Mucosa of stomach (tissue), 1 donor: ENCODE measurements around the gene VASH1.

Experiments used
- H3K27me3 ChIP-seq: one replicate; pipeline ENCODE4 v1.7.0; 2013; ENCODE audit warnings: mild to moderate bottlenecking, low read length; ENCODE audit not compliant: control insufficient read depth, insufficient read depth
- H3K36me3 ChIP-seq: one replicate; pipeline ENCODE4 v1.7.0; 2013; ENCODE audit warnings: low read length; ENCODE audit not compliant: control insufficient read depth, insufficient read depth
- H3K4me1 ChIP-seq: one replicate; pipeline ENCODE4 v1.7.0; 2013; ENCODE audit warnings: mild to moderate bottlenecking, low read length; ENCODE audit not compliant: control insufficient read depth, insufficient read depth
- H3K4me3 ChIP-seq: one replicate; pipeline ENCODE4 v1.7.0; 2013; ENCODE audit warnings: low read length
- H3K9ac ChIP-seq: one replicate; pipeline ENCODE4 v1.7.0; 2013; ENCODE audit warnings: mild to moderate bottlenecking, low read length, moderate library complexity
- H3K9me3 ChIP-seq: one replicate; pipeline ENCODE4 v1.7.0; 2013; ENCODE audit warnings: mild to moderate bottlenecking, low read length, moderate library complexity; ENCODE audit not compliant: control insufficient read depth
- donor health status: Pancreatic carcinoma.

VASH1 gene

DNA sequence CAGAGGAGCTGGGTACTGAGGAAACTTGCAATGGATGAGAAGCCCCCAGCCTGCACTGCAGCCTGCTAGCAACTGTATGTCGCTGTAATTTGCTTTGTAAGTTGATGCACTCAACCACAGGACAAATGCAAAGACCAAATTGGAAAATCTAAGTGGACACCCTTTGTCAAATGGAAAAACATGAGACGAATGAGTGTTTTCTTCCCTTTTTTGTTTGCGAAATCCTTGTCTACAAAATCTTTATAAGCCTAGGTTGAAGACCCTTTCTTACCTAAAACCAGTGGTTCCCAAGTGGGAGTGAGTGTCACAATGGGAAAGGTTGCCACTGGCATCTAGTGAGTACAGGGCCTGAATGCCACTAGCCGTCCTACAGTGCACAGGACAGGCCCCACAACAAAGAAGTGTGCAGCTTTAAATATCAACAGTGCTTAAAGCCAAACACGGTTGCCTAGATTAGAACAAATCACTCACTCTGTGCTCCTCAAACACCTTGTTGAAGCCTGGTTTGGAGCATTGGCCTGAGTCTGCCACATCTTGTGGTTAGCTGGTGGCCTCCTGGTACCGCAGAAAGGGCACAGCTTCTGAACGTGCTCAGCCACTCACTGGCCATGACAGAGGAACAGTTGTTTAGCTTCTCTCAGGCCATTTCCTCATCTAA, 7.6 kb upstream of the VASH1 start:
- Histone ChIP-seq H3K9me3 (no peaks in the 10 kb centered on the region), H3K36me3 (no peaks in the 10 kb centered on the region), H3K4me3 (no peak overlapping the region), H3K27me3 (no peaks in the 10 kb centered on the region), H3K9ac (no peak overlapping the region), H3K4me1 (no peaks in the 10 kb centered on the region)

DNA sequence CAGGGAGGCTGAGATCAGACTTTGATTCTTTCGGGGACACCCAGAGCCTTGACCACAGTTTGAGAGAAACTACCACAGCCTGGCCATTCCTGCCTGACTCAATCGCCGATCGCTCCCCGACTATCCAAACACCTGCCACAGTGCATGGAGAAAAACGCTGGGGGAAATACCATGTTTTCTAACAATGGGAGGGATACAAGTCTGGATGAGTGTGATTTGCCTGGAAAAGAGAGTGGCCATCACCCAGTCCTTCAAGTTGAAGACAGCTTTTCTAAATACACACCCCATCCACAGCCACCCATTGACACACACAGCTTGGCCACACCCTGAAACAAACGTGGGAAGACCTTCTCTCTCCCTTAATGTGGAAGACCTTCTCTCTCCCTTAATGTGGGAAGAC, 6.7 kb upstream of the VASH1 start:
- Histone ChIP-seq H3K27me3 (peaks cover 2% of the 10 kb centered on the region), H3K9ac (no peak overlapping the region)

DNA sequence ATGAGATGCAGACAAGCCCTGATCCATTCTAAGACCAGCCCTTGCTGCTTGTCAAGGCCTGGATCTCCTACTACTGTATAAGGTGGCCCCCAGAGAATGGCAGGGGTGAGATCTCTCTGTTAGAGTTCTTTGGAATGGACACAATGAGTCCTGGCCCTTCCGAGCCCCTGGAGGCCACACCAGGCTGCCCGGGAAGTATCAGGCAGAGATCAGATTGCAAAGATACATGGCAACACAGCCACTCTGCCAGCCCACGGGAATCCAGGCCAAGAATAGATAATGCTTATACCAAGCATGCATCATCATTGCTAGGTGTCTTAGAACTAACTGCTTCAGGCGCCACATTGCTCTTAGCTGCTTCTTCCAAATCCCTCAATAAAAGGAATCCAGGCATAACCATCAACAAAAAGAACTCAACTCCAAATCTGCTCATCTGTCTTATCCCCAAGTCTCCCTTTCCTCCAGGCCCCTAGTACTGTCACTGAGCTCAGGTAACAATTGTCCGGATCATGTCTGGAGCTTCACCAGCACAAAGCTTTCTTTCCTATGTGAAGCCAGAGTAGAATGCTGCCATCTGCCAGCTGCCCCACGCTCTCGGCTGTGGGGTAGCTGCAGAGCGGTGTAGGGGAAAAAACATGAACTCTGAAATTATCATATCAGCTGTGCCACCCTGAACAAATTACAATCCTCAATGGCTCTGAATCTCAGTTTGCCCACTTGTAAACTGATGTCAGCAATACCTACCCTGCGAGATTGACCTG, 5.5 kb upstream of the VASH1 start:
- Histone ChIP-seq H3K4me3 (no peak overlapping the region), H3K9me3 (no peaks in the 10 kb centered on the region), H3K27me3 (peaks cover 14% of the 10 kb centered on the region), H3K9ac (no peak overlapping the region), H3K36me3 (no peaks in the 10 kb centered on the region), H3K4me1 (peaks cover 4% of the 10 kb centered on the region)

More for the DNA sequence above, 6.7 kb upstream of the VASH1 start:
- Histone ChIP-seq H3K9me3 (no peaks in the 10 kb centered on the region), H3K36me3 (no peaks in the 10 kb centered on the region), H3K4me3 (no peak overlapping the region), H3K4me1 (no peaks in the 10 kb centered on the region)

DNA sequence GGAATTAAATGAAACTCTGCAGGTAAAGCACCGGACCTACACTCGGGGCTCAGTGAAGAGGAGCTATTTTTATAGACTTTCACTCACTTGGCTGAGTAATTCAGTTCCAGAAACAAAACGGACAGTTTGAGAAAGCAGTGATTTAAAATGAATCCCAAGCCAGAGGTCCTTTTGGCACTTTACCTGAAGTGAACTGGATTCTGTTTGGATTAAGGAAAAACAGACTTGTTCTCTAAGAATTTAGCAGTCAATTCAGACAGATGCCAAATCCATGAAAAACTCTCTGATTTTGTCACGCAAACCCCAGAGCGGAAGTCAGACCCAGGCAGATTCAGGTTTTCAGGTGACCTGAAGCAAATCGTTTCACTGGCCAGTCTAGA, 4.9 kb upstream of the VASH1 start:
- Histone ChIP-seq H3K9me3 (no peaks in the 10 kb centered on the region), H3K4me1 (peaks cover 8% of the 10 kb centered on the region), H3K36me3 (no peaks in the 10 kb centered on the region), H3K27me3 (peaks cover 18% of the 10 kb centered on the region), H3K4me3 (no peak overlapping the region), H3K9ac (no peak overlapping the region)

DNA sequence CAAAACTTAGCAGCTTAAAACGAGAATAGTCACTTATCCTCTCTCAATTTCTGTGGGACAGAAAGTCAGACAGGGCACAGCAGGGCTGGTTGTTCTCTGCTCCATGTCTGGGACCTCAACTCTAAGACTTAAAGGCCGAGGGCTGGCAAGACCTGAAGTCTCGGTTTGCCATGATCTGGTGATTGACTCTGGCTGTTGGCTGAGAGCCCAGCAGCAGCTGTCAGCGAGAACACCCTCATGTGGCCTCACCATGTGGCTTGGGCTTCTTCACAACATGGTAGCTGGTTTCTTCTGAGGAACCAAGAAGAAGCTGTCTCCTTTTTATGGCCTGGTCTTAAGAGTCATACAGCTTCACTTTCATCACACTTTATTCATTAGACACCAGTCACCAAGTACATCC, 1.7 kb upstream of the VASH1 start:
- no peak overlapping the region for H3K9ac ChIP-seq
- H3K27me3 ChIP-seq: peaks cover 21% of the 10 kb centered on the region
- H3K4me1 ChIP-seq: peaks cover 15% of the 10 kb centered on the region
- no peak overlapping the region for H3K4me3 ChIP-seq
- no peaks in the 10 kb centered on the region for H3K36me3 ChIP-seq
- no peaks in the 10 kb centered on the region for H3K9me3 ChIP-seq

DNA sequence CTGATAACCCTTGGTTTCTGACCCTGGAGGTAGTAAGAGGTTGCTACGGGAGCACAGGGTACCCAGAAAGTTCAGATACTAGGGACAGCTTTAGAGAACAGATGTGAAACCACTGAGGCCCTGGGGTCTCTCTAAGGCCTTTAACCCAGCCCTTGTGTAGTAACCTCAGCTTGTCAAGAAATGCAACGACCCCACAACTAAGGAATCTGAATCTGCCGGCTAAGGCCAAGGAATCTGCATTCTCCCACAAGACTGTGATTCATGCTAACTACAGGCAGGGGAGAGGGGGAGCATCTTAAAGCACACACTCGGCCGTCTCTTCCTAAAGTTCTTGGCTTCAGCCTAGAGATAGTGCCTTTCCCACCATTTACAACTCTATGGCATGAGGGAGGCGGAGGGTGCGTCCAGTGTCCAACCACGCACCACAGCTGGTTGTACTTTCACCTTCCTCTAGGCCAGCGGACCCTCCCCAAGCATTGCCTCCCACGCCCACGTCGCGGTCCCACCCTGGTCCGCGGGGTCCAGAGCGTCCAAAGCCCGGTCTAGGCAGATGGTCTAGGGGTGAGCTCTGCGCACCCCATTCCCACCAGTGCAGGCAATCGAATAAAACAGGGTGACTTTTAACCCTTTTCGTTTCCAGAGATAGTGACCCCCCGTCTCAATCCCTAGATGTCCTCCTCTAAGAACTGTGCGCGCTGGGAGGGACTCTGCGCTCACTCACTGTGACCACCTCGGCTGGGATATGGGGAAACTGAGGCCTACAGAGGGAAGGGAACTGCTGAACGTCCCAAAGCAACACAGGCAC, 735 bp upstream of the VASH1 start:
- peak overlapping the region; percentile 57 for H3K9ac ChIP-seq

DNA sequence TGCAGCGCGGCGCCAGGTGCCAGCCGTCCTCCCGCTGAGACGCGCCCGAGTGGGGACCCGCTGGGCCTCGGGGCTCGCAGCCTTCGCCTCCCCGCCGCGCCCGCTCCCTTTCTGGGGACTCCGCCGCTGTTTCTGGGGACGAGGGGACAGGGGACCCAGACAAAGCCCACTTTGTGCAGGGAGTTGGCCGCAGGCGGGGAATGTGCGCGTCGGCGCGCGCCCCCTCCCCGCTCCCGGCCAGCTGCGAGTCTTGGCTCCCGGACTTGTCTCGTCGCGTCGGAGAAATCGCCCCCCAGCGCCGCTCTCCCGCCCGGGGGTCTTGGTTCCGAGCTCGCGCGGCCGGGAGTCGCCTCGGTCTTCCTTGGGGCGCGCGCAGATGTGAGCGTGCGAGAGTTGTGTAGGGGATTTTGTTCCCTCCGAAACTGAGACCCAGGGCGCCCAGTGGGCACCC, 717 bp downstream of the VASH1 start:
- peak overlapping the region; percentile 50 for H3K9ac ChIP-seq
- no peaks in the 10 kb centered on the region for H3K9me3 ChIP-seq
- peaks cover 21% of the 10 kb centered on the region for H3K27me3 ChIP-seq
- H3K36me3 ChIP-seq: no peaks in the 10 kb centered on the region
- peaks cover 15% of the 10 kb centered on the region for H3K4me1 ChIP-seq
- H3K4me3 ChIP-seq: peak overlapping the region; percentile 31

More for the DNA sequence above, 735 bp upstream of the VASH1 start:
- H3K9me3 ChIP-seq: no peaks in the 10 kb centered on the region
- peak overlapping the region; percentile 39 for H3K4me3 ChIP-seq
- peaks cover 15% of the 10 kb centered on the region for H3K4me1 ChIP-seq
- H3K27me3 ChIP-seq: peaks cover 21% of the 10 kb centered on the region
- H3K36me3 ChIP-seq: no peaks in the 10 kb centered on the region

DNA sequence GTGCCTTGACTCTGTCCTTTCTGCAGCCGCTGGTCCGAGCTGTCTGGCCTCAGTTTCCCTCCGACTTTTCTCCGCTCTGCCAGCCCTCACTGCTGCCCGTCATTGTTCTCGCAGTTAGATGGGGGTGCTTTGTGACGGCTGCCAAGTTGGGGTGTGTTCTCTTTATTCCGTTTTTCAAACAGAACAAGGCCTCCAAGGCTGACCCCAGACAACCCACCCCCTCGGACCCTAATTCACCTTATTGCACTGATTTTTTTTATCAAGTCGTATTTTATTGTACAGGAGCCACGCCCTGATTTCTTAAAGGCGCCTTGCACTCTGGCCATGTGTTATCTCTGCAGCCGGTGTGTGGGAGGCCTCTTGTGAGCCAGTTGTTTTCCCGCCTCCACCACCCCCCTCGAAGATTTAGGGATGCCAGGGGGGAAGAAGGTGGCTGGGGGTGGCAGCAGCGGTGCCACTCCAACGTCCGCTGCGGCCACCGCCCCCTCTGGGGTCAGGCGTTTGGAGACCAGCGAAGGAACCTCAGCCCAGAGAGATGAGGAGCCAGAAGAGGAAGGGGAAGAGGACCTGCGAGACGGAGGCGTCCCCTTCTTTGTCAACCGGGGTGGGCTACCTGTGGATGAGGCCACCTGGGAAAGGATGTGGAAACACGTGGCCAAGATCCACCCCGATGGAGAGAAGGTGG, 1.3 kb downstream of the VASH1 start:
- H3K9ac ChIP-seq: peak overlapping the region; percentile 50
- H3K27me3 ChIP-seq: peaks cover 21% of the 10 kb centered on the region
- H3K4me1 ChIP-seq: peaks cover 15% of the 10 kb centered on the region

DNA sequence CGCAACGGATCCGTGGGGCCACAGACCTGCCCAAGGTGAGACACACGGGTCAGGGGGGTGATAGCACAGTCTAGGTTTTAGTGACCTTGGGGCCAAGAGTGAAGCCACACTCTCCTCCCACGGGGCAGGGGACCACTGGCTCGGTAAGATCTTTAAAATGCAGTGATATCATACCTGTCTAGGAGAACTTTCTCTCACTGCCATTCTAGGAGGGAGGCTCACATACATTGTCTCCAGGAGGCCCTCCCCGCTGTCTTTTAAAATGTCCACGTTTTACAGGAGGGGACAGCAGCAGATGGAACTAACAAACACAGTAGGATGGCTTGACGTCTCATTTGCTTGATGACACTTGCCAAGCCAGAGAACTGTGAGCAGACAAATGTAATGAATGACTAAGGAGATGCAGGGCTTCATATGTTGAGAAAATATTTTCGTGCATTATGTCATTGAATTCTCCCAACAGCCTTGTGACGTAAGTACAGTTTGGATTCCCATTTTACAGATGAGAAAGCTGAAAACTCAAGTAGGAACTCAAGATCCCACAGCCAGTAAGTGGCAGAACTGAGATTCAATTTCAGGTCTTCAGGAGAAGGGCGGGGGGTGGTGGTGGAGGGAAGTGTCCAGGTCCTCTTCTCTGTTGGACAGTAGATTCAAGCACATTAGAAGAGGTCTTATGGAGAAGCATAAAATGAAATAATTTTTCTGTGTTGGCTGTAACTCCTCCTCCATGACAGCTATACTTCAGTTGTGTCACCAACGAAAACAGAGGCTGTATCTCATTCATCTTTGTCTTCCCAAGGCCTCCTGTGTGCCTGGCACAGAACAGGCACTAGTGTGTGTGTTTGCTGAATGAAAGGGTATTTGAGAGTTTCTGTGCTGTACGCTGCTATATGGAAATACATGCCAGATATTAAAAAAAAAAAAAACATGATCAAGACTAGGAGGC, 2.1 kb downstream of the VASH1 start:
- no peak overlapping the region for H3K9ac ChIP-seq
- no peaks in the 10 kb centered on the region for H3K9me3 ChIP-seq
- peaks cover 21% of the 10 kb centered on the region for H3K27me3 ChIP-seq
- peaks cover 15% of the 10 kb centered on the region for H3K4me1 ChIP-seq
- H3K36me3 ChIP-seq: no peaks in the 10 kb centered on the region
- H3K4me3 ChIP-seq: no peak overlapping the region

More for the DNA sequence above, 1.3 kb downstream of the VASH1 start:
- Histone ChIP-seq H3K36me3 (no peaks in the 10 kb centered on the region), H3K4me3 (peak overlapping the region; percentile 31), H3K9me3 (no peaks in the 10 kb centered on the region)

DNA sequence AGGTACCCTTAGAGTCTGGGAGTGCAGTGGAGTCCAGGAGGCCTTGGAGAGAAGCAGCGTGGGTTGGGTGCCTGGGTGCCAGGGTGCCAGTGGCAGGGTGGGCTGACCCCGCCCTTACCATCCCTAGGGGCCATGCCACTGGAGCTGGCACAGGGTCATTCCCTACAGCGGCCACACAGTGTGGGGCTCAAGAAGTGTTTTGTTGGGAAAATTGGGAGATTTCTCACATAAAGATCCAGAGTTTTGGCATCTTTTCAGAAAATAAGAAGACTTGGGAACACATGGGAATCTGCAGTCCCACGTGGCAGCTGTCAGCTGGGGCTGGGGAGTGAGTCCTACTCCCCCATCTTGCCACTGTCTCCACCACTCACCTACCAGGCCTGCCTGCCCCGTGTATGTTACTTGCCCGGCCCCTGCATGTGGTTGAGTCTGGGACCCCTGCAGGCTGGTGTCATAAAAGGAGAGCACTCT, 4.2 kb downstream of the VASH1 start:
- H3K27me3 ChIP-seq: peaks cover 10% of the 10 kb centered on the region
- H3K36me3 ChIP-seq: no peaks in the 10 kb centered on the region
- no peaks in the 10 kb centered on the region for H3K9me3 ChIP-seq
- no peak overlapping the region for H3K9ac ChIP-seq
- H3K4me3 ChIP-seq: no peak overlapping the region
- peaks cover 14% of the 10 kb centered on the region for H3K4me1 ChIP-seq
